AG08395 (cell line): Measurements from ENCODE around the gene PLEKHD1.
A peak's percentile ranks its signal among the peaks of the same experiment; 100 is the strongest.

Experiments used
- DNase-seq: peaks from one replicate; pipeline ENCODE4 v3.0.0; 2012; ENCODE audit warnings: mixed read lengths, low spot score

PLEKHD1 gene

DNA sequence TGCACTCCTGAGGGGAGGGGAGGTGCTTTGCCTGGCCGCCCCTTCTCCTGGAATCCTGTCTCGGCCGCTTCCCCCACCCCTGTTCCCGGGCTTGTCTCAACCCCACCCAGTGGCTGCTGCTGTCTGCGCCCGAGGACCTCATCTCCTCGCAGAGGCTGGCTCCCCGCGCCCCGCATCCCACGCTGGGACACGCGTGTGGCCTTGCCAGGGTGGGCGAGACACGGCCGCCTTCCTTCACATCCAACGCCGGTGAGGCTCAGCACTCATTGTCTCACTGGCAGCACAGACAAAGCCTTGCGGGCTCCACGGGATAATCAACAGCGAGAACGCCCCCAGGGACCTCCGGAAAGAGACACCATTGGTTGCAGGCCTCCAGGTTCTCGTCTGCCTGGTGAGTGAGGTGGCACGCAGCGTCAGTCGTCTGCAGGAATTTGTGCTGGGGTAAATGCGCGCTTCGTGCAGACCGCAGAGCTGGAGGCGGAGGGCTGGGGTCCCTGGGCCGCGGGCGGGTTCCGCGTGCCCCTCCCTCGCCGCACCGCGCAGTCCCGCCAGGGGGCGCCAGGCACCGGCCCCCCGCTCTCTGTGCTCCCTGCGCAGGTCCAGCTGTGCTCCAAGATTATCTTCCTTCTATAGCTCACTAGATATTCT lies 63.3 kb downstream of the PLEKHD1 start:
- peak; percentile 46 for DNase-seq

GRCh38 chr14:69548566-69548965 lies 64.0 kb downstream of the PLEKHD1 start:
- no peak for DNase-seq

- no peak for DNase-seq
These were observed 67.0 kb downstream of the PLEKHD1 start for GRCh38 chr14:69551511-69551910.

DNA sequence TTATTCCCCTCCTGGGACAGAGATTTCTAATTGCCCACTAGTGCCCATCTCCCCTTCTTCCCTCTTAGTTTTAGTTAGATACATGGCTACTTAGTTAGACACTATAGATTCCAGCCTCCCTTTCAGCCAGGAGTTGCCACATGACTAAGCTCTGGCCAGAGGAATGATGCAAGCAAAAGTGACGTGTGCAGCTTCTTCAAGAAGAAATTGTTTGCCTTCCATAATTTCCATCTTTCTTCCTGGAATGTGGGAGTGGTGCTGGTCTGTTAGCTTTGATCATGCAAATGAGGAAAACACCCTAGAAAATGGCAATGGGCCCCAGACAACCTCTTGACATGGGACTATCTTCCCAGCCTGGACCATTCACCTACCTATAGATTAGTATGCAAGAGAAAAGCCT lies 68.7 kb downstream of the PLEKHD1 start:
- peak; percentile 57 for DNase-seq

GRCh38 chr14:69554500-69554899 lies 70.0 kb downstream of the PLEKHD1 start:
- DNase-seq = no peak

- DNase-seq = no peak
These were observed 74.2 kb downstream of the PLEKHD1 start for GRCh38 chr14:69558774-69559173.

DNA sequence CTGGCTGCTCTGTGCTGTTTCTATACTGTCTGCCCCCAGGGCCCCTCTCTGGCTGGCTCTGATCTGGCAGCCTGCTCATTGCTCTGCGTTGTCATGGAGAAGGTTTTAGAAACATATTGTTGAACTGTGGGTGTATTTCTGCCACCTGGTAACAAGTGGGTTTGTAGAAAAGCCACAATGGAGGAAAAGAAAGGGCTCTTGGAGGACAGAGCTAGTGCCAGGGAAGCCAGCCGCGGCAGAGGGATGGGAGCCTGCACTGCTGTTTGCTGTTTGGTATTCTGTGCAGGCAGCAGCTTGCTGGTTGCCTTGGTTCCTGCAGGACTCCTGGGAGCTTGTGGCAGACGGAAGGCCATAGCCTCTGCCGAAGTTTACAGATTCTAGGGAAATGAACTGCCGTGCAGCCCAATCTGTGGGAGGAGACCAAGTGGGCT lies 75.1 kb downstream of the PLEKHD1 start:
- DNase-seq = no peak

- DNase-seq = no peak
These were observed 76.3 kb downstream of the PLEKHD1 start for GRCh38 chr14:69560826-69561225.

DNA sequence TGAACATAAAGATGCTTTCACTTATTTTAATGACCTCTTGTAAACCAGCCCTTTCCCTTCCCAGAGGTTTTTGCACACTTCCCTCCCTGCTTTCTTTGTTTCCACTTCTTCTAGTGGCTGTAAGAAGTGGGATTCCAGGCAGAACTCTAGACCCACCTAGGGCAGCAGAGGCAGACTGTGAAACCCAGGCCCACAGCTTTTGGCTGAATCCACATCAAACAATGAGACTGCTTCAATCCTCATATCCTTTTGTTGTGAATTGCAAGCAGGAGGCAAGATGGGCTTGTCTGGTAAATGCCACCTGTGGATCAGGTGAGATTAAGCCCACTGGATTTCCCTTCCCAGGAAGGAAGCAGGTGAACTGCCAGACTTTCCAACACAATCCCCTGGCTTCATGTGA lies 77.4 kb downstream of the PLEKHD1 start:
- DNase-seq = no peak

- DNase-seq = no peak
These were observed 83.0 kb downstream of the PLEKHD1 start for GRCh38 chr14:69567563-69567962.

DNA sequence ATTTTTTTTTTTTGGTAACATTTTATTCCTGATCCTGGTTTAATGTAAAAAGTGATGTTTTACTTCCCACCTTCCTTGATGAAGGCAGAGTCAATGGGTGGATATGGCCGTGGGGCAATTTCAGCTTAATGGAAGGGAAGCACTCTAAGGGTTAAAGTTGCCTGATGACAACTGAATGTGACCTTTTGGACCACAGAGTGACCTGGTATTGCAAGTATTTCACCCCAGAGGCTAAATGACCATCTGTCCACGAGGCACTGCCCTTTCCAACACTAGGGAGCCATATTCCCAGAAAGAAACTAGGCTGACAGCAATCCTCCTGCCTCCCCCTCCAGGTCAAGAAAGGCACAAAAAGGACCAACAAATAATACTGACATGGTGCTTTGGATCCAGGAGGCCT lies 85.3 kb downstream of the PLEKHD1 start:
- no peak for DNase-seq

DNA sequence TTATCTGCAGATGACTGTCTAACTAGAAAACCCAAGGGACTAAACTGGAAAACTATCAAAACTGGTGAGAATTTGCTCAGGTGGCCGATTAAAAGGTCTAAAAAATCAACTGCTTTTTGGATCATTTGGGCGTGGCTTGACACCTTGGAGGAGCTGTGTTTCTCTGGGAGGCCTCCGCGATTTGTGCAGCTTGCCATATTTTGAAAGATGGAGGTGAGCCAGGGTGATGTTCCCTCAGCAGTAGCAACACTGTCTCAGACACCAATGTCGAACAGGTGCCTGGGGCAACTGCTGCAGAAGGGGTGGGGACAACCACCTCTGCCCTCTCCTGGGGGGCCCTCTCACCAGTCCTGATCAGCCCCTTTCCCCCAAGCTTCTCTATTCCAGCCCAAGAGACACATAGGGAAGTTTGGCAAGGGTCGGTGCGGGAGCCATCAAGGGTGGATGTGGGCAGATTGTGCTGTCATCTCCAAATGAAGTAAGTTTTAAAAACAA lies 86.4 kb downstream of the PLEKHD1 start:
- DNase-seq = no peak

DNA sequence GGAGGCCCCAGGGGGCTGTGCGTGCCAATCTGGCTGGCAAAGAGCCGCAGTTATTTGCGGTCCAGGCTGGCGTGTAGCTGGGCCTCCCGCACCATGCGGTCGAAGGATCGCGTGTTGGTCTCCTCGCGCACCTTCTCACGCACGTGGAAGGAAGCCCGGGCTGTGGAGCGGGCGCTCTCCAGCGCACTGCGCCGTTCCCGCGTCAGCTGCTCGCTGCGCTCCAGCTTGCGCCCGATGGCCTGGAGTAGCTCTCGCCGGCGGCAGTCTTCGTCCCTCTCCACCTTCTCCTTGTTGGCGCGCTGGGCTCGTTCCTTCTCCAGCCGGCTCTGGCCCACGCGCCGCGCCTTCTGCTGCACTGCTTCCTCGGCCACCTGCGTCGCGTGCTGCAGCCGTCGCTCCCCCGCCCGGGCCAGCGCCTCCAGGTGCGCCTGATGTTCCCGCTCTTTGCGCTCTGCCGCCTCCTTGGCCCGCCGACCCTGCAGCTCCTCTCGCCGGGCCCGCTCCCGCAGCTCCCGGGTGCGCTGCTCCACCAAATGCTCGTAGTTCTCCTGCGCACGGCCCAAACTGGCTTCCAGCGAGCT lies 87.0 kb downstream of the PLEKHD1 start:
- DNase-seq = no peak

DNA sequence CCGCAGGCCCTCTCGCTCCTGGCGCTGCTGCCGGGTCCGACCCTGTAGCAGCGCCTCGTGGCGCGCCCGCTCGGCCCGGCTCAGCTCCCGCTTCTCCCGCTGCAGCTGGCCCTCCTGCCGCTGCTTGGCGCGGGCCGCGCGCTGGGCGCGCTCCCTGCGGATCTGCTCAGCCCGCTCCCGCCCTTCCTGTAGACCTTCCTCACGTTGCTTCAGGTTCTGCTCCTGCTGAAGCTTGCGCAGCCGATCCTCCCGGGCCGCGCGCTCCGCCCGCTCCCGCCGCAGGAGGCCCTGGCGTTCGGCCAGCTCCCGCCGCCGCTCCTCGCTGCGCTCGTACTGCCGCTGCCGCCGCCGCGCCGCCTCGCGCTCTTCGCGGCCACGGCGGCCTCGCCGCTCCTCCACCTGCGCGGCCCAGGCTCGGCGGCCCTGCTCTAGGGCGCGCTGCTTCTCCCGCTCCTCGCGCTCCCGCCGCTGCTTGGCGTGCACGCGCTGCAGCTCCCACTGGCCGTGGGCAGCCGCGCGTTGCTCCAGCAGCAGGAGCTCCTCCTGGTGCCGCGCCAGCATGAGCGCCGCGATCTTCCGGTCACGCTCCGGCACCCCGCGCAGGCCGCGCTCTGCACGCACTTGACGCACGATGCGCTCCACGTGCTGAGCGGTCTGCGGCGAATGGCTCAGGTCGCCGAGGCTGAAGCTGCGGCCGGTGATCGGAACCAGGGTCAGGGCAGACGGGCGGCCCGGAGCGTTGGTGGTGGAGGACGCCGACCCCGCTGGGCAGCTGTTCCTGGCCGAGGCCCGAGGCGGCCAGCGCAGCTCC lies 87.7 kb downstream of the PLEKHD1 start:
- DNase-seq = no peak

DNA sequence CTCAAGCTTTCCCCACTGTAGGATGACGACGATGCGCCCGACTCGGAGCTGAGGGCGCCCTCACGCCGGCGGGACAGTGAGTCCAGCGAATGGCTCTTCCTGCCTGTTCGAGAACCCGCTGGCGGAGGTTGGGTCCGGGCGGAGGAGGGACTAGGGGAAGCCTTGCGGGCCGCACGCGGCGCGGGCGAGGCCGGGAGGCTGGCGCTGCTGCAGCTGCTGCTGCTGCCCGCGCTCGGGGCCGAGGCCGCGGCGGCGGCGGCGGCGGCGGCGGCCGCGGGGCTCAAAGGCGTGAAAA lies 88.3 kb downstream of the PLEKHD1 start:
- DNase-seq = no peak

DNA sequence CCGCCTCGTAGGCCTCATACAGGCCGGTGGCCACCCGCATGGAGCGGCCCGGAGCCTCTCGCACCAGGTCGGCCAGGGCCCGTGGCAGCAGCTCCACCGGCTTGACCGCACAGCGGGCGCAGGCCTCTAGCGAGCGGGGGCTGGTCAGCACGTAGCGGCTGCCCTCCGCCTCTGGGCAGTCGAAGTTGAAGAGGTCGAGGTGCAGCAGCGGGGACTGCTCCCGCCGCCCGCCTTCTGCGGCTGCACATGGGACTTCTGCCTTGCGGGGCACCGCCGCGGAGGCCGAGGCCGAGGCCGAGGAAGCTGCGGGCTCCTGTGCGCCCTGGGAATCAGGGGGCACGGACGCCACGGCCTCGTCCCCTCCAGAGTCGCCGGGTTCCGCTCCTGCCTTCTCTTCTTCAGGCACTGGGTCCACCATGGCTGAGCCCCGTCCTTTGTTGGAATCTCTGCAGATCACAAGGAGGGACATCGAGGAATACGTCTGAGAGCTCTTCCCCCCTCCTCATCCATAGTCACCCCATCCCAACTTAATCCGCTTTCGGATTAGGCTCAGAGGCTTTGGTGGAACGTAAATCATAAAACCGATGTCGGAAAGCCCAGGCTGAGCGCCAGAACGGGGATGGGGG lies 88.8 kb downstream of the PLEKHD1 start:
- DNase-seq = no peak

DNA sequence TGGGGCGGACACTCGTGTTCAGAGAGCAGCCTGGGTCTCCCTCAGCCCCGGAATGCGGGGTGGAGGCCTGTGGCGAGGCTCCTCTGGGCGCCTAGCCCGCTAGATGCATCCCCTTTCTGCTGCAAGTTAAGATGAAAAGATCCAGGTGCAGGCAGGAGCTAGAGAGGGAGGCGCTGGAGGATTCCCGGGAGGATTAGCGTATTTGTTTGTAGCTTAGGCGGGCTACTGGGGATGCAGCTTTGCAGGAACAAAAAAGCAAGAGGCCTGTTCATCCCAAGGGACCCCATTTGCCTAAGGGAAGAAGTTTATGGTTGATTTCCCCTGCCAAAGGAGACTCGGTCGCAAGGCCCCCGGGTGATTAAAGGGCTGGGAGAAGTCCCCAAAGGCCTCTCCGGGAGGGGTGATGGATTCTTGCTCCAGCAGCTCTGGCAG lies 89.3 kb downstream of the PLEKHD1 start:
- no peak for DNase-seq

DNA sequence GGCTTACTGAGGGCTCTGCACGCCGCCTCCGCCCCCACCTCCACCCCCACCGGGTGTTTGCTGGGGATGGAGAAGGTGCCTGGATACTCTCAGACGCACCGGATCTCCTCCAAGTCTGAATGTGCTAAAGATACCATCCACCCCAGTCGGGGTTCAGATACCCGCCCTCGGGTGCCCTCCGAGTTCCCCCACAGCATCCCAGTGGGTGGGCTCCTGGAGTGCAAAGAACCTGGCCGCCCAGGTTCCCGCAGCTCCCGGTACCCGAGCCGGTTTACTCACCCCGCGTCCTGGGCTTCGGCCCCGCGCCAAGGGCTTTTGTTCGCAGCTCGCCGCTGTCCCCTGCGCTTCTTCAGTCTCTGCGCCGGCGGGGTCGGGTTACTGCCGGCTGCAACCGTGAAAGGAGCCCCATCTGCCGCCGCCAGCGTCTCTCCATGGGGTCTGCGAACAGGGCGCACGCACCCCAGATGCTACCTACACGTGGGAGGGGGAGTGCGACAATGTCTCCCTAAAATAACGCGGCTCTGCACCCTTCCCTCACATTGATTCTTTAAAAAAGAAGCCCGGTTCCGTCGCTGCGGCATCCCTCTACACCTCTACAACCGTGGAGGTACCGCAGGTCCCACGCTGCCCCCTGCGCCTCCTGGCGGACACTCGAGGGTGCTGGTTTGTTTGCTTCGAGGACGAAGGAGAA lies 89.9 kb downstream of the PLEKHD1 start, which contains the start of gene CCDC177:
TSS of gene CCDC177 (minus strand) at position 609 of the 691 bp plus-strand sequence. CDS start 1,249 bp downstream, outside the sequence.
- peak; percentile 65 for DNase-seq

- DNase-seq = no peak
These were observed 90.4 kb downstream of the PLEKHD1 start for GRCh38 chr14:69574954-69575295.

DNA sequence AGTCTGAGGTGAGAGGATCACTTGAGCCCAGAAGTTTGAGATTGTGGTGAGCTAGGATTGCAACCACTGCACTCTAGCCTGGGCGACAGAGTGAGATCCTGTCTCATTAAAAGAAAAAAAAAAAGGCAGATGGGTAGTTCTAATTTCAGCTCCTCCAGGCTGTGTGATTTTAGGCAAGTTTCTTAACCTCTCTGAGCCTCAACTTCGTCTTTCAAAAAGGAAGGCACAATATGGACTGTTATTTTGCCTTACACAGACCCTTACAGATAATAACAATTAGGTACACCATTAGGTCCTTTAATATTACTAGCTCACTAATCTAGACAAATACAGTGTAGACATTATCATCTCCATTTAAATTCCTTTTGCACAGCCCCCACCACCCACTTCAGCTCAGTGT lies 94.9 kb downstream of the PLEKHD1 start:
- no peak for DNase-seq

GRCh38 chr14:69580009-69580577 lies 95.6 kb downstream of the PLEKHD1 start:
- peak; percentile 53 for DNase-seq
